ENCODE data around the gene FBXW7.

DNA sequence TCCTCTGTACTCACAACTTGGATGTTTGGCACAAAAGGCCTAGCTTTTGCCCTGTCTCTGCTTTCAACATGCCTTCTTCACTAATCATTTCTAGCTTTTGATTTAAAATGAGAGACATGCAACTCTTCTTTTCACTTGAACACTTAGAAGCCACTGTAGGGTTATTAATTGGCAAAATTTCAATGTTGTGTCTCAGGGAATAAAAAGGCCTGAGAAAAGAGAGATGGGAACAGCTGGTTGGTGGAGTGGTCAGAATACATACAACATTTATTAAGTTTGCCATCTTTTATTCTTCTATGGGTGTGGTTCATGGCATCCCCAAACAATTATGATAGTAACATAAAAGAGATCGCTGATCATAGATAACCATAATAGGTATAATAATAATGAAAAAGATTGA lies 114.3 kb downstream of the FBXW7 start:
- no peak for TF ChIP-seq CTCF (conservative IDR thresholded peaks at IDR 0.05)
- no peak for TF ChIP-seq ZFX (IDR thresholded peaks at IDR 0.05)

Data from C4-2B (cell line).